Cardiac fibroblast (primary cell): ENCODE measurements around the gene RALGAPA1.
A peak's percentile ranks its signal among the peaks of the same experiment; 100 is the strongest.
"Not testable (repeated sequence)": the region's sequence is repeated elsewhere in the genome, so short reads cannot be mapped to it uniquely, and the experiment has no call there.

ENCODE experiments used
- DNase-seq, 2 donors: peaks; one replicate each; pipeline versions ENCODE4 v3.0.0 to v3.0.0-alpha.2; 2010; ENCODE audit warnings: low read depth in 2 of 2
- H3K4me3 ChIP-seq, 2 donors: replicated peaks in 1 of 2; 1 replicate in 1 of 2; 2 replicates in 1 of 2; pipeline ENCODE4 v1.5.1; 2011; ENCODE audit warnings: low read depth in 2 of 2, low read length in 2 of 2, mild to moderate bottlenecking in 2 of 2, moderate library complexity in 1 of 2
- CTCF ChIP-seq: IDR thresholded peaks from one replicate; pipeline ENCODE4 v1.5.1; 2011; ENCODE audit warnings: low read depth, mild to moderate bottlenecking, low read length, inconsistent platforms

Gene RALGAPA1

GRCh38 chr14:35827678-35828472, 18.8 kb upstream of the RALGAPA1 start:
- TF ChIP-seq CTCF, result no peak
- DNase-seq, result no peak
- no peak overlapping the region for H3K4me3 ChIP-seq

- no peak for TF ChIP-seq CTCF
- no peak for DNase-seq
- H3K4me3 ChIP-seq, result peak overlapping the region; percentile 75 to 81
Observed at GRCh38 chr14:35826952-35827416, 17.9 kb upstream of the RALGAPA1 start.

- peak within 1 kb of the TSS; percentile 75 to 81 for H3K4me3 ChIP-seq
- TF ChIP-seq CTCF, result no peak
- DNase-seq, result peak; percentile 98 to 99
Observed at GRCh38 chr14:35826218-35826951, 17.3 kb upstream of the RALGAPA1 start, which contains the start of gene BRMS1L. Gene BRMS1L (plus strand): TSS chr14:35826338. CDS start chr14:35826517, 179 bp downstream.

GRCh38 chr14:35825968-35826217, 16.8 kb upstream of the RALGAPA1 start:
- peak overlapping the region; percentile 75 to 81 for H3K4me3 ChIP-seq
- no peak for DNase-seq
- TF ChIP-seq CTCF, result no peak

- DNase-seq, H3K4me3 ChIP-seq: not testable (repeated sequence)
Observed at GRCh38 chr14:35824446-35825165, 15.5 kb upstream of the RALGAPA1 start.

- no peak for TF ChIP-seq CTCF
- H3K4me3 ChIP-seq, result no peak overlapping the region
- DNase-seq, result no peak
Observed at GRCh38 chr14:35822501-35822900, 13.4 kb upstream of the RALGAPA1 start.
